ENCODE data around the gene LRRC3B.

The LRRC3B gene

GRCh38 chr3:26631390-26631738, 8.8 kb downstream of the LRRC3B start:
- no peak for DNase-seq

GRCh38 chr3:26634601-26635000, 12.0 kb downstream of the LRRC3B start:
- no peak for DNase-seq

- DNase-seq: no peak
Observed at GRCh38 chr3:26636096-26636727, 13.6 kb downstream of the LRRC3B start.

GRCh38 chr3:26637698-26638097, 15.1 kb downstream of the LRRC3B start:
- no peak for DNase-seq

- no peak for DNase-seq
Observed at GRCh38 chr3:26638113-26638512, 15.5 kb downstream of the LRRC3B start.

- DNase-seq: no peak
Observed at GRCh38 chr3:26639339-26639738, 16.8 kb downstream of the LRRC3B start.

GRCh38 chr3:26647078-26647477, 24.5 kb downstream of the LRRC3B start:
- no peak for DNase-seq

GRCh38 chr3:26648461-26648860, 25.9 kb downstream of the LRRC3B start:
- no peak for DNase-seq

- DNase-seq: peak; percentile 7
Observed at GRCh38 chr3:26652164-26652563, 29.6 kb downstream of the LRRC3B start.

GRCh38 chr3:26653811-26654425, 31.3 kb downstream of the LRRC3B start:
- DNase-seq: no peak

- no peak for DNase-seq
Observed at GRCh38 chr3:26655231-26655630, 32.7 kb downstream of the LRRC3B start.

GRCh38 chr3:26657348-26657976, 34.9 kb downstream of the LRRC3B start:
- DNase-seq: no peak

- DNase-seq: no peak
Observed at GRCh38 chr3:26668171-26668570, 45.6 kb downstream of the LRRC3B start.

GRCh38 chr3:26668696-26669095, 46.1 kb downstream of the LRRC3B start:
- DNase-seq: no peak

- DNase-seq: no peak
Observed at GRCh38 chr3:26675336-26675735, 52.8 kb downstream of the LRRC3B start.

- no peak for DNase-seq
Observed at GRCh38 chr3:26681632-26682031, 59.1 kb downstream of the LRRC3B start.

- DNase-seq: no peak
Observed at GRCh38 chr3:26682406-26682805, 59.8 kb downstream of the LRRC3B start.

- DNase-seq: no peak
Observed at GRCh38 chr3:26683902-26684301, 61.3 kb downstream of the LRRC3B start.

- no peak for DNase-seq
Observed at GRCh38 chr3:26687466-26687865, 64.9 kb downstream of the LRRC3B start.

GRCh38 chr3:26699553-26699952, 77.0 kb downstream of the LRRC3B start:
- DNase-seq: no peak

GRCh38 chr3:26703519-26703918, 80.9 kb downstream of the LRRC3B start:
- no peak for DNase-seq

- DNase-seq: no peak
Observed at GRCh38 chr3:26704736-26705135, 82.2 kb downstream of the LRRC3B start.

- DNase-seq: no peak
Observed at GRCh38 chr3:26708501-26708900, 85.9 kb downstream of the LRRC3B start.

GRCh38 chr3:26712211-26713026, 89.8 kb downstream of the LRRC3B start:
- peak; percentile 82 for DNase-seq

Data from NCI-H82 (cell line).